ENCODE results near the gene PAGR1. TPM values are rescaled to one million over a fixed set of nuclear protein-coding genes. Genes with fewer than 3 reads are reported as not detected.
A peak's percentile ranks its signal among the peaks of the same experiment; 100 is the strongest.

PAGR1 gene
- total and polyA plus RNA-seq, 2 of the 13 experiments (the other 11 are each of a cell fraction or from before 2014, with no cell fraction given) = 9.8 to 66.4 TPM

DNA sequence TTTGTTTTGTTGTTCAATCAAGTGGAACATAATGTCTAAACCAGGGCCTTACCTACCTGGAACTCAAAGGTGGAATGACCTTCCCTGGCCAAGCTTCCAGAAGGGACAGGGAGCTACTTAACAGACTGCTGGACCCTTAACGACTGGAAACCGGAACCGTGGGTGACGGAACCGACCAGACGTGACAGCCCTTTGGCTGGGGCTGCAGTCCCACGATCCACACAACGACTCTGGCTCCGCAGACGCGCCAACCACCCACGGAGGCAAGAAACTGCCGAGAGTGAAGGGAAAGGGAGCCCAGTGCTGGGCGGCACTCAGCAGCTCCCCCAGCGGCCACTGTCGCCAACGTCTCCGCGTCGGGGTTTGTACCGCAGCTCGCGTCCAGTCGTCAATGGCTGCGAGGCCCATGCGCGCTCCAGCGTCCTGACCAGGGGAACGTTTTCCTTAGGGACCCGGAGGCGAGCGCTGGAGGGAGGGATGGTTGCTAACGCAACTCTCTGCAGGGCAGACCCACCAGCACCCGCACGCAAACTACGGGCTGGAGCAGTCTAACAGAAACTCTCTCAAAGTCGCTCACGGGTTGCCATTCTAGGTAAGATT is 31.0 kb upstream of the PAGR1 start (continued):
- TF ChIP-seq, protein P1, sequence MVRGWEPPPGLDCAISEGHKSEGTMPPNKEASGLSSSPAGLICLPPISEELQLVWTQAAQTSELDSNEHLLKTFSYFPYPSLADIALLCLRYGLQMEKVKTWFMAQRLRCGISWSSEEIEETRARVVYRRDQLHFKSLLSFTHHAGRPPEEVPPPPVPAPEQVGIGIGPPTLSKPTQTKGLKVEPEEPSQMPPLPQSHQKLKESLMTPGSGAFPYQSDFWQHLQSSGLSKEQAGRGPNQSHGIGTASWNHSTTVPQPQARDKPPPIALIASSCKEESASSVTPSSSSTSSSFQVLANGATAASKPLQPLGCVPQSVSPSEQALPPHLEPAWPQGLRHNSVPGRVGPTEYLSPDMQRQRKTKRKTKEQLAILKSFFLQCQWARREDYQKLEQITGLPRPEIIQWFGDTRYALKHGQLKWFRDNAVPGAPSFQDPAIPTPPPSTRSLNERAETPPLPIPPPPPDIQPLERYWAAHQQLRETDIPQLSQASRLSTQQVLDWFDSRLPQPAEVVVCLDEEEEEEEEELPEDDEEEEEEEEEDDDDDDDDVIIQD (CRISPR knock-in tag; IDR thresholded peaks at IDR 0.05; ENCODE audit: low read depth) = 0 out of 2 replicates have a peak, but pooled peaks have one; percentile 48
- TF ChIP-seq CBX5 (CRISPR knock-in tag; IDR thresholded peaks at IDR 0.05; ENCODE audit: borderline replicate concordance) = peak; percentile 90; the same call in 1 of the 2 replicates
- TF ChIP-seq ZKSCAN1 (IDR thresholded peaks at IDR 0.05; ENCODE audit: low read length) = 0 out of 2 replicates have a peak, but pooled peaks have one; percentile 15
- peak; percentile 80; the same call in 1 of the 2 replicates for TF ChIP-seq YEATS2 (CRISPR knock-in tag; IDR thresholded peaks at IDR 0.05; ENCODE audit: borderline replicate concordance)
- no peak for TF ChIP-seq NFE2L2 (IDR thresholded peaks at IDR 0.05; ENCODE audit: low read length)
- no peak for TF ChIP-seq CSRNP1 (CRISPR knock-in tag; IDR thresholded peaks at IDR 0.05)
- TF ChIP-seq ZBTB1 (CRISPR knock-in tag; IDR thresholded peaks at IDR 0.05; ENCODE audit: borderline replicate concordance) = no peak
- TF ChIP-seq POGK (CRISPR knock-in tag; conservative IDR thresholded peaks at IDR 0.05) = no peak; the same call in 1 of the 2 replicates
- TF ChIP-seq MTA1 (CRISPR knock-in tag; IDR thresholded peaks at IDR 0.05; ENCODE audit: borderline replicate concordance) = peak; percentile 62; the same call in 1 of the 2 replicates
- peak; percentile 71 for TF ChIP-seq MIXL1 (CRISPR knock-in tag; IDR thresholded peaks at IDR 0.05)
- TF ChIP-seq, protein P2, sequence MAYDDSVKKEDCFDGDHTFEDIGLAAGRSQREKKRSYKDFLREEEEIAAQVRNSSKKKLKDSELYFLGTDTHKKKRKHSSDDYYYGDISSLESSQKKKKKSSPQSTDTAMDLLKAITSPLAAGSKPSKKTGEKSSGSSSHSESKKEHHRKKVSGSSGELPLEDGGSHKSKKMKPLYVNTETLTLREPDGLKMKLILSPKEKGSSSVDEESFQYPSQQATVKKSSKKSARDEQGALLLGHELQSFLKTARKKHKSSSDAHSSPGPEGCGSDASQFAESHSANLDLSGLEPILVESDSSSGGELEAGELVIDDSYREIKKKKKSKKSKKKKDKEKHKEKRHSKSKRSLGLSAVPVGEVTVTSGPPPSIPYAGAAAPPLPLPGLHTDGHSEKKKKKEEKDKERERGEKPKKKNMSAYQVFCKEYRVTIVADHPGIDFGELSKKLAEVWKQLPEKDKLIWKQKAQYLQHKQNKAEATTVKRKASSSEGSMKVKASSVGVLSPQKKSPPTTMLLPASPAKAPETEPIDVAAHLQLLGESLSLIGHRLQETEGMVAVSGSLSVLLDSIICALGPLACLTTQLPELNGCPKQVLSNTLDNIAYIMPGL (CRISPR knock-in tag; IDR thresholded peaks at IDR 0.05; ENCODE audit: borderline replicate concordance in 1 of 2, low read depth in 1 of 2) = peak; percentile 88 to 96
- no peak for TF ChIP-seq SAFB2 (CRISPR knock-in tag; IDR thresholded peaks at IDR 0.05; ENCODE audit: borderline replicate concordance, low read depth)
- TF ChIP-seq, protein P3, sequence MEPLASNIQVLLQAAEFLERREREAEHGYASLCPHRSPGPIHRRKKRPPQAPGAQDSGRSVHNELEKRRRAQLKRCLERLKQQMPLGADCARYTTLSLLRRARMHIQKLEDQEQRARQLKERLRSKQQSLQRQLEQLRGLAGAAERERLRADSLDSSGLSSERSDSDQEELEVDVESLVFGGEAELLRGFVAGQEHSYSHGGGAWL (CRISPR knock-in tag; IDR thresholded peaks at IDR 0.05) = peak; percentile 70; the same call in 1 of the 2 replicates
- peak; percentile 72 for TF ChIP-seq ZNF501 (CRISPR knock-in tag; IDR thresholded peaks at IDR 0.05)

Data from HepG2 (cell line).